HEK293 (cell line): ENCODE results near the gene IL23R.

Source experiments
- CTCF ChIA-PET: fragments of 350-600 bp; formaldehyde crosslinking; extraction: SDS; loops from one replicate; lab custom pipeline; 2021; ENCODE audit warnings: antibody characterized with exemption; lab: Yijun Ruan, JAX
- POLR2A ChIA-PET: fragments of 300-600 bp; formaldehyde crosslinking; extraction: SDS; loops from one replicate; lab custom pipeline; 2020; ENCODE audit warnings: antibody characterized with exemption, inconsistent platforms; lab: Yijun Ruan, JAX
- H3K27ac ChIP-seq: fragments of 200-500 bp; sonication (Bioruptor generic); 2 replicates; pipeline ENCODE4 v1.5.1; 2014; ENCODE audit warnings: low read depth, low read length, control low read depth, inconsistent platforms; ENCODE audit errors: extremely low read depth
- H3K36me3 ChIP-seq, 2 experiments: fragments of 200-500 bp in 1 of 2; sonication (Bioruptor generic) in 1 of 2; 1 replicate in 1 of 2; 2 replicates in 1 of 2; pipeline ENCODE4 v1.5.1; 2014 to 2017; ENCODE audit warnings: inconsistent platforms in 2 of 2, low read length in 2 of 2; ENCODE audit not compliant: control insufficient read depth in 2 of 2, insufficient read depth in 1 of 2
- H3K4me1 ChIP-seq: fragments of 200-500 bp; sonication (Bioruptor generic); 2 replicates; pipeline ENCODE4 v1.5.1; 2014; ENCODE audit warnings: mild to moderate bottlenecking, low read length, inconsistent platforms; ENCODE audit not compliant: control insufficient read depth, insufficient read depth
- H3K4me3 ChIP-seq: 2 replicates; pipeline ENCODE4 v1.5.1; 2011; ENCODE audit warnings: low read depth, mild to moderate bottlenecking, control low read depth, low read length, moderate library complexity
- H3K9me3 ChIP-seq: fragments of 200-500 bp; sonication (Bioruptor generic); 2 replicates; pipeline ENCODE4 v1.5.1; 2014; ENCODE audit warnings: low read depth, low read length, inconsistent platforms; ENCODE audit not compliant: control insufficient read depth, insufficient read depth
- AEBP2 ChIP-seq: fragments of 450-650 bp; formaldehyde crosslinking; IDR thresholded peaks from 2 replicates; pipeline ENCODE4 v1.5.1; 2016; ENCODE audit warnings: missing biosample characterization, missing genetic modification characterization, borderline replicate concordance
- BCL11B ChIP-seq: fragments of 450-650 bp; formaldehyde crosslinking; IDR thresholded peaks from 2 replicates; pipeline ENCODE4 v1.5.1; 2016; ENCODE audit warnings: low read depth, missing biosample characterization, missing genetic modification characterization
- ELK4 ChIP-seq: IDR thresholded peaks from 2 replicates; pipeline ENCODE4 v1.6.1; 2011; ENCODE audit warnings: mild to moderate bottlenecking, low read depth, low read length, borderline replicate concordance
- FEZF1 ChIP-seq: fragments of 450-650 bp; formaldehyde crosslinking; IDR thresholded peaks from 2 replicates; pipeline ENCODE4 v1.5.1; 2016; ENCODE audit warnings: missing biosample characterization, missing genetic modification characterization
- PATZ1 ChIP-seq: fragments of 450-650 bp; formaldehyde crosslinking; IDR thresholded peaks from 2 replicates; pipeline ENCODE4 v1.5.1; 2016; ENCODE audit warnings: missing biosample characterization, missing genetic modification characterization
- SP3 ChIP-seq: fragments of 450-650 bp; formaldehyde crosslinking; IDR thresholded peaks from 2 replicates; pipeline ENCODE4 v1.5.1; 2016; ENCODE audit warnings: missing biosample characterization, missing genetic modification characterization
- YY2 ChIP-seq: fragments of 450-650 bp; formaldehyde crosslinking; IDR thresholded peaks from 2 replicates; pipeline ENCODE4 v1.5.1; 2016; ENCODE audit warnings: missing biosample characterization, missing genetic modification characterization
- ZNF114 ChIP-seq: fragments of 450-650 bp; formaldehyde crosslinking; IDR thresholded peaks from 2 replicates; pipeline ENCODE4 v1.5.0; 2017; ENCODE audit warnings: missing biosample characterization, missing genetic modification characterization
- ZNF133 ChIP-seq: fragments of 450-650 bp; formaldehyde crosslinking; IDR thresholded peaks from 2 replicates; pipeline ENCODE4 v1.5.1; 2016; ENCODE audit warnings: missing biosample characterization, missing genetic modification characterization
- ZNF146 ChIP-seq: fragments of 450-650 bp; formaldehyde crosslinking; IDR thresholded peaks from 2 replicates; pipeline ENCODE4 v1.5.1; 2016; ENCODE audit warnings: missing biosample characterization, missing genetic modification characterization
- ZNF184 ChIP-seq: fragments of 450-650 bp; IDR thresholded peaks from 2 replicates; pipeline ENCODE4 v1.5.1; 2018; ENCODE audit warnings: missing biosample characterization, mild to moderate bottlenecking, missing genetic modification characterization
- ZNF248 ChIP-seq: fragments of 450-650 bp; formaldehyde crosslinking; IDR thresholded peaks from 2 replicates; pipeline ENCODE4 v1.5.1; 2017; ENCODE audit warnings: missing biosample characterization, missing genetic modification characterization
- ZNF280D ChIP-seq: fragments of 450-650 bp; formaldehyde crosslinking; IDR thresholded peaks from 2 replicates; pipeline ENCODE4 v1.5.1; 2016; ENCODE audit warnings: missing biosample characterization, missing genetic modification characterization
- ZNF335 ChIP-seq: fragments of 450-650 bp; formaldehyde crosslinking; conservative IDR thresholded peaks from 2 replicates; pipeline ENCODE4 v1.5.1; 2016; ENCODE audit warnings: missing biosample characterization, missing genetic modification characterization
- ZNF37A ChIP-seq: fragments of 450-650 bp; IDR thresholded peaks from 2 replicates; pipeline ENCODE4 v1.5.1; 2018; ENCODE audit warnings: missing biosample characterization, missing genetic modification characterization
- ZNF391 ChIP-seq: fragments of 450-650 bp; formaldehyde crosslinking; IDR thresholded peaks from 2 replicates; pipeline ENCODE4 v1.5.1; 2016; ENCODE audit warnings: low read depth, missing biosample characterization, missing genetic modification characterization, borderline replicate concordance
- ZNF423 ChIP-seq: fragments of 450-650 bp; formaldehyde crosslinking; IDR thresholded peaks from 2 replicates; pipeline ENCODE4 v1.5.1; 2016; ENCODE audit warnings: missing biosample characterization, missing genetic modification characterization
- ZNF426 ChIP-seq: fragments of 450-650 bp; formaldehyde crosslinking; IDR thresholded peaks from 2 replicates; pipeline ENCODE4 v1.5.1; 2017; ENCODE audit warnings: missing biosample characterization, missing genetic modification characterization, mild to moderate bottlenecking, inconsistent platforms, moderate library complexity
- ZNF473 ChIP-seq: fragments of 450-650 bp; formaldehyde crosslinking; IDR thresholded peaks from 2 replicates; pipeline ENCODE4 v1.5.1; 2017; ENCODE audit warnings: missing biosample characterization, missing genetic modification characterization
- ZNF510 ChIP-seq: fragments of 450-650 bp; formaldehyde crosslinking; IDR thresholded peaks from 2 replicates; pipeline ENCODE4 v1.5.1; 2018; ENCODE audit warnings: mild to moderate bottlenecking, missing genetic modification characterization, missing biosample characterization; ENCODE audit not compliant: insufficient replicate concordance
- ZNF530 ChIP-seq: fragments of 450-650 bp; formaldehyde crosslinking; IDR thresholded peaks from 2 replicates; pipeline ENCODE4 v1.5.1; 2016; ENCODE audit warnings: low read depth, missing biosample characterization, missing genetic modification characterization
- ZNF549 ChIP-seq: fragments of 450-650 bp; IDR thresholded peaks from 2 replicates; pipeline ENCODE4 v1.5.1; 2018; ENCODE audit warnings: missing biosample characterization, missing genetic modification characterization, mild to moderate bottlenecking, inconsistent platforms, moderate library complexity
- ZNF600 ChIP-seq: fragments of 450-650 bp; formaldehyde crosslinking; IDR thresholded peaks from 2 replicates; pipeline ENCODE4 v1.5.1; 2016; ENCODE audit warnings: missing biosample characterization, missing genetic modification characterization
- ZNF645 ChIP-seq: fragments of 450-650 bp; formaldehyde crosslinking; IDR thresholded peaks from 2 replicates; pipeline ENCODE4; 2016; ENCODE audit warnings: missing biosample characterization, missing genetic modification characterization
- ZNF677 ChIP-seq: fragments of 450-650 bp; IDR thresholded peaks from 2 replicates; pipeline ENCODE4 v1.5.0; 2018; ENCODE audit warnings: missing biosample characterization, mild to moderate bottlenecking, missing genetic modification characterization, moderate library complexity
- ZNF747 ChIP-seq: fragments of 450-650 bp; formaldehyde crosslinking; IDR thresholded peaks from 2 replicates; pipeline ENCODE4 v1.5.1; 2016; ENCODE audit warnings: missing biosample characterization, missing genetic modification characterization
- ZNF785 ChIP-seq: fragments of 450-650 bp; formaldehyde crosslinking; IDR thresholded peaks from 2 replicates; pipeline ENCODE4 v1.5.1; 2016; ENCODE audit warnings: missing biosample characterization, missing genetic modification characterization
- ZNF843 ChIP-seq: fragments of 450-650 bp; formaldehyde crosslinking; IDR thresholded peaks from 2 replicates; pipeline ENCODE4 v1.5.1; 2016; ENCODE audit warnings: missing biosample characterization, missing genetic modification characterization
- ZSCAN23 ChIP-seq: fragments of 450-650 bp; formaldehyde crosslinking; IDR thresholded peaks from 2 replicates; pipeline ENCODE4 v1.5.1; 2016; ENCODE audit warnings: missing biosample characterization, missing genetic modification characterization

Gene IL23R

GRCh38 chr1:67133177-67133576 is 33.1 kb upstream of the IL23R start:
- H3K9me3 ChIP-seq = no peaks in the 10 kb centered on the region
- no peaks in the 10 kb centered on the region for H3K4me1 ChIP-seq
- no peak for TF ChIP-seq ZNF133 (tag by site-specific recombination)
- TF ChIP-seq ELK4 = no peak
- TF ChIP-seq ZNF747 (tag by site-specific recombination) = no peak
- TF ChIP-seq ZNF391 (tag by site-specific recombination) = no peak
- no peak for TF ChIP-seq ZNF645 (tag by site-specific recombination)
- no peak for TF ChIP-seq ZNF280D (tag by site-specific recombination)
- TF ChIP-seq FEZF1 (tag by site-specific recombination) = no peak
- H3K36me3 ChIP-seq = no peaks in the 10 kb centered on the region
- ChIA-PET CTCF (no interaction called here), POLR2A (no interaction called here)
- no peak overlapping the region for H3K4me3 ChIP-seq
- no peak overlapping the region for H3K27ac ChIP-seq

GRCh38 chr1:67134695-67135094 is 31.6 kb upstream of the IL23R start, which contains the start of gene C1orf141:
TSS of gene C1orf141 (minus strand) at chr1:67134970. CDS start at chr1:67127240, 7,730 bp downstream.
- ChIA-PET POLR2A (no interaction called here), CTCF (interaction anchor here (0.6 to 1.2 kb wide), 2 partner anchors 14 to 68 kb away, joined by 5 to 7 read pairs; no protein-coding TSS in a partner anchor)

GRCh38 chr1:67135354-67135753 is 30.9 kb upstream of the IL23R start:
- ChIA-PET POLR2A (no interaction called here), CTCF (interaction anchor here (0.6 kb wide), 2 partner anchors 21 to 67 kb away, joined by 3 to 5 read pairs; no protein-coding TSS in a partner anchor)
- Histone ChIP-seq H3K4me3 (no peak overlapping the region), H3K9me3 (no peaks in the 10 kb centered on the region), H3K4me1 (no peaks in the 10 kb centered on the region), H3K27ac (no peak overlapping the region), H3K36me3 (no peaks in the 10 kb centered on the region)
- TF ChIP-seq ZNF37A (tag by site-specific recombination) (no peak), PATZ1 (no peak), ZNF549 (no peak), ZNF426 (tag by site-specific recombination) (no peak), ZNF423 (no peak), ZSCAN23 (tag by site-specific recombination) (no peak), ZNF473 (tag by site-specific recombination) (no peak), ZNF184 (tag by site-specific recombination) (no peak), ZNF843 (tag by site-specific recombination) (no peak), ZNF248 (no peak), ZNF677 (no peak)

More at GRCh38 chr1:67134695-67135094, 31.6 kb upstream of the IL23R start, which contains the start of gene C1orf141:
- Histone ChIP-seq H3K9me3 (no peaks in the 10 kb centered on the region), H3K4me3 (no peak within 1 kb of the TSS), H3K27ac (no peak within 1 kb of the TSS), H3K4me1 (no peaks in the 10 kb centered on the region), H3K36me3 (no peaks in the 10 kb centered on the region)
- TF ChIP-seq ZNF510 (tag by site-specific recombination) (no peak), SP3 (tag by site-specific recombination) (no peak), ZNF114 (tag by site-specific recombination) (no peak), ZNF600 (tag by site-specific recombination) (no peak), YY2 (tag by site-specific recombination) (no peak), BCL11B (tag by site-specific recombination) (no peak), ZNF785 (tag by site-specific recombination) (no peak), ZNF530 (tag by site-specific recombination) (no peak), AEBP2 (tag by site-specific recombination) (no peak), ZNF335 (tag by site-specific recombination) (no peak), ZNF146 (tag by site-specific recombination) (no peak)
